H1 (cell line): ENCODE measurements around the gene RAB3GAP1. TPM values are rescaled to one million over a fixed set of nuclear protein-coding genes. Genes with fewer than 3 reads are reported as not detected.

Experiments
- CHD7 ChIP-seq: fragments of 300-600 bp; sonication (generic); IDR thresholded peaks from 2 replicates; pipeline ENCODE4 v1.7.1; 2012; ENCODE audit warnings: low read length, moderate library complexity, mild to moderate bottlenecking, inconsistent platforms; ENCODE audit not compliant: insufficient replicate concordance
- PHF8 ChIP-seq: fragments of 200-600 bp; sonication (generic); conservative IDR thresholded peaks from 2 replicates; pipeline ENCODE4 v1.7.1; 2012; ENCODE audit warnings: low read depth, mild to moderate bottlenecking, inconsistent platforms, low read length, moderate library complexity
- RFX5 ChIP-seq: IDR thresholded peaks from 2 replicates; pipeline ENCODE4 v1.6.1; 2011; ENCODE audit warnings: low read depth, low read length, improper control_type of control experiment, borderline replicate concordance
- TAF7 ChIP-seq: optimal IDR thresholded peaks from 2 replicates; pipeline ENCODE3; 2011; ENCODE audit warnings: low read depth, mild to moderate bottlenecking, inconsistent platforms, low read length, moderate library complexity, borderline replicate concordance
- polyA plus RNA-seq, 7 experiments: library from polyadenylated mRNA; depleted of rRNA in 3 of 7; stranded (reverse) in 5 of 7; unstranded in 2 of 7; fragments of >200 nt in 5 of 7; fragments of 200-250 nt in 2 of 7; gene quantifications; 1 replicate in 5 of 7; 2 replicates in 1 of 7; 4 replicates in 1 of 7; pipeline versions ENCODE4 v1.2.1 to v1.2.3, GENCODE V29; 2011 to 2013; ENCODE audit warnings: missing spikeins in 2 of 7, mixed read lengths in 2 of 7
- total RNA-seq: library from RNA; stranded (reverse); fragmentation: NEBNext Ultra II Directional; extraction: Animal tissue kit (Norgen Biotek cat#: 25700); gene quantifications from 2 replicates; pipeline ENCODE4 v1.2.1, GENCODE V29; 2021

Gene RAB3GAP1
- total and polyA plus RNA-seq, 2 of the 8 experiments (the other 6 are each of a cell fraction or from before 2014, with no cell fraction given): 9.8 to 28.6 TPM

- no peak for TF ChIP-seq CHD7
- TF ChIP-seq TAF7: no peak
- TF ChIP-seq RFX5: no peak
- no peak for TF ChIP-seq PHF8
- TF ChIP-seq, all 59 proteins: peak for 0
These were observed 42.8 kb upstream of the RAB3GAP1 start (continued) for GRCh38 chr2:135009339-135009738.
